GM18505 (cell line): Measurements from ENCODE around the gene RASIP1.
"Not testable (repeated sequence)": the region's sequence is repeated elsewhere in the genome, so short reads cannot be mapped to it uniquely, and the experiment has no call there.

Source experiments
- ATAC-seq: cut with Tn5 transposase; IDR thresholded peaks from one replicate; pipeline ENCODE4 v1.9.1; 2021; ENCODE audit not compliant: unreplicated experiment
- POLR2A ChIP-seq: IDR thresholded peaks from 4 replicates; pipeline ENCODE4 v1.6.1; 2011; ENCODE audit warnings: borderline replicate concordance; ENCODE audit not compliant: insufficient read depth, insufficient read length; ENCODE audit errors: extremely low read depth

Gene RASIP1

GRCh38 chr19:48740164-48740972 lies at the start of gene RASIP1:
RASIP1 (minus strand) TSS chr19:48740610; CDS start chr19:48740282, 328 bp downstream.
- no peak for TF ChIP-seq POLR2A
- ATAC-seq = no peak

- not testable (repeated sequence) for ATAC-seq
Measured at GRCh38 chr19:48787331-48787730, 46.9 kb upstream of the RASIP1 start.

GRCh38 chr19:48786422-48786821 lies 46.0 kb upstream of the RASIP1 start:
- not testable (repeated sequence) for ATAC-seq

- TF ChIP-seq POLR2A = no peak
- no peak for ATAC-seq
Measured at GRCh38 chr19:48784527-48784926, 44.1 kb upstream of the RASIP1 start.

- TF ChIP-seq POLR2A = no peak
- no peak for ATAC-seq
Measured at GRCh38 chr19:48780631-48781391, 40.4 kb upstream of the RASIP1 start.

GRCh38 chr19:48779636-48780035 lies 39.2 kb upstream of the RASIP1 start:
- no peak for TF ChIP-seq POLR2A
- no peak for ATAC-seq

GRCh38 chr19:48777720-48778119 lies 37.3 kb upstream of the RASIP1 start:
- TF ChIP-seq POLR2A = no peak
- no peak for ATAC-seq

GRCh38 chr19:48777139-48777538 lies 36.7 kb upstream of the RASIP1 start:
- ATAC-seq = no peak
- TF ChIP-seq POLR2A = no peak

- no peak for ATAC-seq
- no peak for TF ChIP-seq POLR2A
Measured at GRCh38 chr19:48772503-48772953, 32.1 kb upstream of the RASIP1 start.

- no peak for ATAC-seq
- no peak for TF ChIP-seq POLR2A
Measured at GRCh38 chr19:48770734-48771472, 30.5 kb upstream of the RASIP1 start.

- ATAC-seq = no peak
- no peak for TF ChIP-seq POLR2A
Measured at GRCh38 chr19:48770266-48770665, 29.9 kb upstream of the RASIP1 start.

GRCh38 chr19:48768994-48769713 lies 28.7 kb upstream of the RASIP1 start:
- TF ChIP-seq POLR2A = no peak
- ATAC-seq = no peak

- ATAC-seq = not testable (repeated sequence)
Measured at GRCh38 chr19:48768171-48768753, 27.9 kb upstream of the RASIP1 start.

- not testable (repeated sequence) for ATAC-seq
Measured at GRCh38 chr19:48765816-48766215, 25.4 kb upstream of the RASIP1 start.
